Gastrocnemius medialis (tissue), 4 donors: Measurements from ENCODE around the gene SLC9A5.

Experiments used
- POLR2A ChIP-seq, 2 donors: fragments of 450-650 bp; IDR thresholded peaks; one replicate each; pipeline ENCODE4 v1.6.1; 2017; ENCODE audit warnings: antibody characterized with exemption in 2 of 2, mild to moderate bottlenecking in 2 of 2, moderate library complexity in 2 of 2
- TF ChIP-seq, protein P1 (sequence below), 5 experiments: fragments of 450-650 bp in 3 of 5; fragments of 200-600 bp in 2 of 5; sonication (generic) in 2 of 5; IDR thresholded peaks in 4 of 5; conservative IDR thresholded peaks in 1 of 5; 1 replicate in 4 of 5; 2 replicates in 1 of 5; pipeline ENCODE4 v1.5.1; 2016 to 2019; ENCODE audit warnings: antibody characterized with exemption in 5 of 5, mild to moderate bottlenecking in 3 of 5, moderate library complexity in 3 of 5

- TF ChIP-seq POLR2A (IDR thresholded peaks at IDR 0.05) = no peak
- TF ChIP-seq, protein P1, sequence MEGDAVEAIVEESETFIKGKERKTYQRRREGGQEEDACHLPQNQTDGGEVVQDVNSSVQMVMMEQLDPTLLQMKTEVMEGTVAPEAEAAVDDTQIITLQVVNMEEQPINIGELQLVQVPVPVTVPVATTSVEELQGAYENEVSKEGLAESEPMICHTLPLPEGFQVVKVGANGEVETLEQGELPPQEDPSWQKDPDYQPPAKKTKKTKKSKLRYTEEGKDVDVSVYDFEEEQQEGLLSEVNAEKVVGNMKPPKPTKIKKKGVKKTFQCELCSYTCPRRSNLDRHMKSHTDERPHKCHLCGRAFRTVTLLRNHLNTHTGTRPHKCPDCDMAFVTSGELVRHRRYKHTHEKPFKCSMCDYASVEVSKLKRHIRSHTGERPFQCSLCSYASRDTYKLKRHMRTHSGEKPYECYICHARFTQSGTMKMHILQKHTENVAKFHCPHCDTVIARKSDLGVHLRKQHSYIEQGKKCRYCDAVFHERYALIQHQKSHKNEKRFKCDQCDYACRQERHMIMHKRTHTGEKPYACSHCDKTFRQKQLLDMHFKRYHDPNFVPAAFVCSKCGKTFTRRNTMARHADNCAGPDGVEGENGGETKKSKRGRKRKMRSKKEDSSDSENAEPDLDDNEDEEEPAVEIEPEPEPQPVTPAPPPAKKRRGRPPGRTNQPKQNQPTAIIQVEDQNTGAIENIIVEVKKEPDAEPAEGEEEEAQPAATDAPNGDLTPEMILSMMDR (IDR thresholded peaks at IDR 0.05 in 4 of 5, conservative IDR thresholded peaks at IDR 0.05 in 1 of 5) = no peak
These were observed 55.2 kb downstream of the SLC9A5 start for GRCh38 chr16:67304020-67304419.
